ENCODE data around the gene SERPINC1.
"Not testable (repeated sequence)": the region's sequence is repeated elsewhere in the genome, so short reads cannot be mapped to it uniquely, and the experiment has no call there.

GRCh38 chr1:173965896-173966295 is 48.8 kb upstream of the SERPINC1 start:
- TF ChIP-seq CTCF, POLR2A (IDR thresholded peaks at IDR 0.05): not testable (repeated sequence)

All from upper lobe of left lung (tissue), 4 donors.